Fibroblast of pulmonary artery (primary cell): Measurements from ENCODE around the gene CD7.

Source experiments
- DNase-seq: peaks from one replicate; pipeline ENCODE4 v3.0.0-alpha.2; 2010; ENCODE audit warnings: low read depth
- H3K4me3 ChIP-seq: replicated peaks from 2 replicates; pipeline ENCODE4 v1.5.1; 2011; ENCODE audit warnings: low read depth, mild to moderate bottlenecking, control low read depth, low read length, moderate library complexity
- TF ChIP-seq, protein P1 (sequence below): IDR thresholded peaks from 2 replicates; pipeline ENCODE4 v1.5.1; 2011; ENCODE audit warnings: mild to moderate bottlenecking, control low read depth, low read length, inconsistent platforms; ENCODE audit errors: missing control alignments

CD7 gene

DNA sequence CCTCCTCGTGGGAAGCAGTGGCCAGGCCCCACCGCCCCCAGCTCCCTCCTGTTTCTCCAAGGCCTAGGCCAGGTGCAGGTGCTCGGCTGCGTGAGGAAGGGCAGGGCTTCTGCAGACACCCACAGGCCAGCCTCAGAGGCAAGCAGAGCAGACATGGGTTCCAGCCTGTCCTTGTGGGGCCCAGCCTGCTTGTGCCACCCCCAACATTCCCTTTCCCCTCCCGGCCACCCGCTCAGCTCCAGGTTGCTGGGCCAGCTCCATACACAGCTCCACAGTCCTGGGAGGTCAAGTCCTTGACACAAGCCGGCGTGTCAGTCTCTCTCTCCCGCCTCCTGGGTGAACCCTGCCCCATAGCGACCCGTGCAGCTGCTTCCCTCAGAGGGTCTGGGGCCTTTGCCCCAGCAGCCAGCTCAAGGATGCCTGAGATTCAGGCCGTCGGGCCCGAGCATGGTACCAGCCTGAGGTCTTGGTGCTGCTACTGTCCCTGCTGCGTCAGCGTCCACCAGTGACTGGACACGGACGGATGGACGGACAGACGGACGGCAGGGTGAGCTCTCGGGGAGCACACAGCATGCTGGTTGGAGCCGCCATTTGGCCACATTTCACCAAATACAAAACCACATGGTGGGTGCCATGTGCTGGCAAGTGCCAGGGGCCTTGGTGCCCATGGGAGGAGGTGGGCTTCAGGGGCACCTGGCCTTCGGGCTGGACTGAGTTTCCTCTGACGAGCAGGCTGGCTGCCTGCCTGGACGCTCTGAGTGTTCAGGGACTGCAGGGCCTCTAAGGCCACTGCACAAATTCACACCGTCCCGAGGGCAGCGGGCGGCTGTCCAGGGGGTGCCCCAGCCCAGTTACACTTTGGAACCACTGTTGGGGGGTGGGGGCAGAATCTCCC lies 8.1 kb upstream of the CD7 start:
- TF ChIP-seq, protein P1, sequence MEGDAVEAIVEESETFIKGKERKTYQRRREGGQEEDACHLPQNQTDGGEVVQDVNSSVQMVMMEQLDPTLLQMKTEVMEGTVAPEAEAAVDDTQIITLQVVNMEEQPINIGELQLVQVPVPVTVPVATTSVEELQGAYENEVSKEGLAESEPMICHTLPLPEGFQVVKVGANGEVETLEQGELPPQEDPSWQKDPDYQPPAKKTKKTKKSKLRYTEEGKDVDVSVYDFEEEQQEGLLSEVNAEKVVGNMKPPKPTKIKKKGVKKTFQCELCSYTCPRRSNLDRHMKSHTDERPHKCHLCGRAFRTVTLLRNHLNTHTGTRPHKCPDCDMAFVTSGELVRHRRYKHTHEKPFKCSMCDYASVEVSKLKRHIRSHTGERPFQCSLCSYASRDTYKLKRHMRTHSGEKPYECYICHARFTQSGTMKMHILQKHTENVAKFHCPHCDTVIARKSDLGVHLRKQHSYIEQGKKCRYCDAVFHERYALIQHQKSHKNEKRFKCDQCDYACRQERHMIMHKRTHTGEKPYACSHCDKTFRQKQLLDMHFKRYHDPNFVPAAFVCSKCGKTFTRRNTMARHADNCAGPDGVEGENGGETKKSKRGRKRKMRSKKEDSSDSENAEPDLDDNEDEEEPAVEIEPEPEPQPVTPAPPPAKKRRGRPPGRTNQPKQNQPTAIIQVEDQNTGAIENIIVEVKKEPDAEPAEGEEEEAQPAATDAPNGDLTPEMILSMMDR: no peak
- H3K4me3 ChIP-seq: no peak overlapping the region
- no peak for DNase-seq

DNA sequence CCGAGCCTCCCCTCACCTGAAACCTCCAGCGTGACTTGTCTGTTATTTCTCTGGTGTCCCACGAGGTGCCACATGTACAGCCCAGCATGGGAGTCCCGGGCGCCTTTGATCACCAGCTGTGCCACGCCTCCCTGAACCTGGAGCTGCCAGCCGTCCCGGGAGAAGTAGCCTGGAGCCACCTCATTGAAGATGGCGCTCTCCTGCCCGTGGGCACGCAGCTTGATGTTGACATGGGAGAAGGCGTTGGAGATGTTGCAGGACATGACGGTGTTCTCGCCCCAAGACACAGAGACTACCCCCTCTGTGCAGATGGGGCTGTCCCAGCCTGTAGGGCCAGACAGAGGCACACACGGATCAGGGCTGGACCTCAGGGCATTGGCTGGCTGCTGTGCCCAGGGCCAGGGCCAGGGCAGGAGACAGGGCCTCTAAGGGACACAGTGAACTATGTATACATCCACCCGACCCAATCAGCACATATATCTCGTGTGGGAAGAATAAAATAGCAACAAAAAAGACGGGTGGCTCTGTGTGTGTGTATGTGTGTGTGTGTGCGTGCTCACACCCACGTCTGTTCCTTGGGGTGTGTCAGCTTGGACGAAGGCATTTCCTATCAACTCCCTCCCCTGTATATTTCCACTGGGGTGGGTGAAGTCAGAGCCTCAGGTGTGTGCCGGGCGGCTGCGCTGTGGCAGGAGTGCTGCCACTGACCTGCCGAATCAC lies 7.3 kb upstream of the CD7 start:
- no peak for DNase-seq
- TF ChIP-seq, protein P1: no peak
- H3K4me3 ChIP-seq: no peak overlapping the region

DNA sequence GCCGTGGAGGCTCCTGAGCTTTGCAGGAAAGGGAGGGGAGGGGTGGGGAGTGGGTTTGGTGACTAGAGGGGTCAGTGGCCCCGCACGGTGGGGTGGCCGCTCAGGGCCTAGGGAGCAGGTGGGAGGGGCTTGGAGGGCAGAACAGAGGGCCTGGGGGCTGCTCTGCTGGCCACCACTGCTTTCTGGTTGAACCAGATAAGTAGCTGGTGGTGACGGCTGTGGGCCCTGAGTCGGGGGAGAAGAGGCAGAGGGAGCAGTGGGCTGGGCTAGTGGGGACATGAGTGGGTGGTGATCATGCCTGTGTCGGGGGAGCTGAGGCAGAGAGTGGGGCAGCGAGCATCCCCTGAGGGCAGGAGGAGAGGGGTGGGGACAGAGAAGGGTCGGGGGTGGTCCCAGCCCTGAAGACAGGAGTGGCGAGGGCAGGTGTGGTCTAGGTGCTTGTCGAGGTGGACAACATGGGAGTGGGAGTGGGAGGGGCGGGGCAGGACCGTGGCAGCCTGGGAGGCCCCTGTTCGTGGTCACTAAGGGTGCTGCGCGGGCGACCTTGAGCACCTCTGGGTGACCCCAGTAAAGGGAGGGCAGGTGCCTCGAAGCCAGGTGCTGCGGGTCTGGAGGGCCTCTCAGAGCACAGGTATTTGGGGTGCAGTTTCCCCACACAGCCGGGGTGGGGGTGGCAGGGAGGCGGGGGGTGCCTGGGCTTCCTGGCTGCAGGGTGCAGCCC lies 6.3 kb upstream of the CD7 start:
- DNase-seq: no peak
- H3K4me3 ChIP-seq: no peak overlapping the region
- TF ChIP-seq, protein P1: no peak

DNA sequence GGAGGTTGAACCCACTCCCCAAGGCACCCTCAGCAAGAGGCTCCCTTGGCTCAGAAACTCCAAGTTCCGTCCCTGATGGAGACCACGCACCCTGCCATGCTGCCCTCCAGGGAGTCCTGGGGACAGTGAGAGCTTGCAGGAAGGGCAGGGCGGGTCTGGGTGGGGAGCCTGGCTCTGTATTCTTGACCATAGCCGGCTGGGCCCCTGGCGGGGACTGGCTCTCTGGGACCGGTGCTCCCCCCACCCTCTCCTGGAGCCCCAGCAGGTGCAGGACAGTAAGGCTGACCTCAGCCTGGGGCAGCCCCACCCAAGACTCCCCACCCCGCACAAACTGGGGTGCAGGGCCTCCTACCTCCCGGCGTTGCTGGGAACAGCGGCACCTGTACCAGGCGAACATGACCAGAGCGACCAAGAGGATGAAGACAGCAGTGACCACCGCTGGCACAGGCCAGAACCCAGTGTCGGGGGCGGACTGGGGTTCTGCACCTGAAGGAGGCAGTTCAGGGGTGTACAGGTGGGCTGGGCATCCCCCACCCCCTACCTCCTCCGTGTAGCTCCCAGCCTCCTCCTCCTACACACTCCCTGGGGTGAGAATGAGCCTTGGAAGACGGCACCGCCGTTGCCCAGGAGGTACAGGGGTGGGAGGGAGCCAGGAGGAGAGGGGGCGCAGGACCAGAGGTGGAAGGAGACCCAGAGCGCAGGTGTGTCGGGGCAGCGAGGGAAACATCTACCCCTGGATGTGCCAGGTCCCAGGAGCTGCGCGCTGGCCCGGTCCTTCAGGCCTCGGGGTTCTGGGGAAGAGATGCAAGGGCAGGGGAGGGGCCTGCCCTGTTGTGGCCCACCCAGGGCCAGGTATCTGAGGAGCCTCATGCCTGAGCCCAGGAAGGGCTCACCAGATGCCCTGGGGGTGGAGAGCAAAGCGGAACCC lies 5.4 kb upstream of the CD7 start:
- TF ChIP-seq, protein P1: no peak

DNA sequence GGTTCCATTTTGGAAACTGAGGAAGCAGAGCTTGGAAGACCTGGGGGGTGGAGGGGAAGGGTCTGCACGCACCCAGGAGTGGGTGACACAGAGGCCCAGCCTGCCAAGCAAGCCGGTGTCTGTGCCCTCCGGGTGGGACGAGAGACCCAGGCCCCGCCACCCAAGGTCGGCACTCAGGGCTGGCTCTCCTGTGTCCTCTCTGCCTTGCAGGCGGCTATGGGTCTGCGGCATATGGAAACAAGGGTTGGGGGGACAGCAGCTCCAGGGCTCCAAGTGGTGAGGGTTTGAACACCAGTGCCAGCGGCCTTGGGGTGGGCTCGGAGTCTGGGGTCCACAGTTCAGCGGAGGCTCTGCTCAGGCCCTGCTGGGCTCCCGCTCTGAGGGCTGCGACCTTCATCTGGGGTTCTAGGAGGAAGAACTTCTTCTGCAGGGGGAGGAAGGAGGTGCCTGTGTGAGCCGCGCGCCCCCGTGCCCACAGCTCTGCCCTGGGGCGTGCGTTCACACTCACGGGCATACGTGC lies 4.6 kb upstream of the CD7 start:
- DNase-seq: no peak
- no peak overlapping the region for H3K4me3 ChIP-seq
- TF ChIP-seq, protein P1: no peak

More for the DNA sequence above, 5.4 kb upstream of the CD7 start:
- DNase-seq: no peak
- H3K4me3 ChIP-seq: no peak overlapping the region
